DLD1 (cell line): Measurements from ENCODE around the gene EZH1.

Source experiments
- in situ Hi-C: cut with HindIII; loops from 2 replicates; pipeline ENCODE4 v1.10.0; 2017; ENCODE audit warnings: low sequenced_read_pairs

Gene EZH1

GRCh38 chr17:42685831-42686230 lies 59.0 kb downstream of the EZH1 start:
- in situ Hi-C loops: no loop called here

DNA sequence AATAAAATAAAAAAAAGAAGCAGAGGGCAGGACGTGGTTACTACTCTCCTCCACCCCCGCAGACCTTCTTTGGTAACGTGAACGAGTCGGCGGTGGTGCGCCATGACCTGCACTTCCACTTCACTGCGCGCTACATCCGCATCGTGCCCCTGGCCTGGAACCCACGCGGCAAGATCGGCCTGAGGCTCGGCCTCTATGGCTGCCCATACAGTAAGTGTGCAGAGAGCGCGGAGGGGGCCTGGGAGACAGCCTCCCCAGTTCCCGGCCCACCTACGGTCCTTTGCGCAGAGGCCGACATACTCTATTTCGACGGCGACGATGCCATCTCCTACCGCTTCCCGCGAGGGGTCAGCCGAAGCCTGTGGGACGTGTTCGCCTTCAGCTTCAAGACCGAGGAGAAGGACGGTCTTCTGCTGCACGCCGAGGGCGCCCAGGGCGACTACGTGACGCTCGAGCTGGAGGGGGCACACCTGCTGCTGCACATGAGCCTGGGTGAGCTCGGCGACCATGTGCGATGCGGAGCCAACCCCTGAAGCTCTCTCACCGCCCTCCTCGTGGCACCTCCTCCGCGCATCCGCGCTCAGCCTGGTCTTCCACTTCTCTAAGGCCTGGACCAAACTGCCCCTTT lies 59.8 kb downstream of the EZH1 start:
- in situ Hi-C loops: no loop called here

DNA sequence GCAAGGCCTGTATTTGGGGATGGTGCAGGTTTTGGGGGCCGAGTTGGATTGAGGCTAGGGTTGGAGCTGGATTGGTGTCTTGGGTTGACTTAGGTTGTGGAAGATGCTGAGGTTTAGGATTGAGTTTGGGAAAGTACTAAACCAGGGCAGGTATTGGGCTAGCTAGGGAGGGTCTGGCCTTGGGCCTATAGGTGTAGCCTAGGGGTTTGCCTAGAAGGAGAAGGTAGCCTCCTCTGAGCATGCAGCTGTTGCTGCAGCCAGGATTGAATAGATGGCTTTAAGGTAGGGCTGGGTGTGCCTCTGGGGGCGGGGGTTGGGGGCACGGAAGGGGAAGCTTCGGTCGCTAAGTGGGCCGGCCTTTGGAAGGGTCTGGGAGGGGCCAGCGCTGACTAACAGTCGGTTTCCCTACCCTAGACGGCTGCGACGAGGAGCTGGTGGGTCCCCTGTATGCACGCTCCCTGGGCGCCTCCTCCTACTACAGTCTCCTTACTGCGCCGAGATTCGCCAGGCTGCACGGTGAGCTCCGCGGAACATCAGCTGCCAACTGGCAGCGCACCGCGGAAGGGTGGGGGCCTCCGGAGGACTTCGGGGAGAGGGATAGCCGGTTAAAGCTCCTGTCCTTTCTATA lies 61.3 kb downstream of the EZH1 start:
- in situ Hi-C loops: no loop called here

GRCh38 chr17:42682722-42683403 lies 62.0 kb downstream of the EZH1 start:
- in situ Hi-C loops: no loop called here

DNA sequence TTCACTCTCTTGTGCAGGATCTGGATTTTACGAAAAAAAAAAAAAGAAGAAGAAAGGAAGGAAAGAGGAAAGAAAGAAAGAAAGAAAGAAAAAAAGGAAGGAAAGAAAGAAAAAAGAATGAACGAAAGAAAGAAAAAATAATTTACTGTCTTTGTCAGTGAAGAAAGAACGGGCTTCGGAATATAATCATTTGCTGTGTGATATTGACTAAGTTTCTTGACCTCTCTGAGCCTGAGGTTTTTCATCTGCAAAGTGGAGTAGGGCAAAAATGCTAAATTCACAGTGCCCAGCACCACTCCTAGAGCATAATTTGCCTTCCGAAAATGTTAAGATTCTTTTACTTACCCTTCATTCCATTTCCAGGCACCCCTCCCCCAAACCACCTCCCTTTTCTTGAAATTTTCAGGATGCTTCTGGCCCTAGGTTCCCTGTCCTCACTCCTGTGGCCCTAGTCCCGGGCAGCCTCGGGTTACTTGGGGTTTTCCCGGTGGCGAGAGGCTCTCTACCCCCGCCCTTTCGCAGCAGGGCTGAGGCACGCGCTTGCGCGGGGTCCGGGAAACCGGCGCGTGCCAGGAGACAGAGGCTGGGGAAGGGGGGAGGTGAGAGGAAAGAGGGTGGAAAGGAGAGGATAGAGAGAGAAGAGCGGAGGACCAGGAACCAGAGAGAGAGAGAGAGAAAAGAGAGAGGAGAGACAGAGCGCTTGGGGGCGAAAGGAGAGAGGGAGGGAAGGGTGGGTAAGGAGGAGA lies 62.7 kb downstream of the EZH1 start, which contains the start of gene CNTNAP1:
Gene CNTNAP1, plus strand, starts transcription at position 556 of the 746 bp plus-strand sequence. CDS start 299 bp downstream, outside the sequence.
- in situ Hi-C loops: no loop called here

GRCh38 chr17:42680331-42680808 lies 64.5 kb downstream of the EZH1 start:
- in situ Hi-C loops: no loop called here

- in situ Hi-C loops: no loop called here
These were observed 65.1 kb downstream of the EZH1 start for GRCh38 chr17:42679492-42680330.

DNA sequence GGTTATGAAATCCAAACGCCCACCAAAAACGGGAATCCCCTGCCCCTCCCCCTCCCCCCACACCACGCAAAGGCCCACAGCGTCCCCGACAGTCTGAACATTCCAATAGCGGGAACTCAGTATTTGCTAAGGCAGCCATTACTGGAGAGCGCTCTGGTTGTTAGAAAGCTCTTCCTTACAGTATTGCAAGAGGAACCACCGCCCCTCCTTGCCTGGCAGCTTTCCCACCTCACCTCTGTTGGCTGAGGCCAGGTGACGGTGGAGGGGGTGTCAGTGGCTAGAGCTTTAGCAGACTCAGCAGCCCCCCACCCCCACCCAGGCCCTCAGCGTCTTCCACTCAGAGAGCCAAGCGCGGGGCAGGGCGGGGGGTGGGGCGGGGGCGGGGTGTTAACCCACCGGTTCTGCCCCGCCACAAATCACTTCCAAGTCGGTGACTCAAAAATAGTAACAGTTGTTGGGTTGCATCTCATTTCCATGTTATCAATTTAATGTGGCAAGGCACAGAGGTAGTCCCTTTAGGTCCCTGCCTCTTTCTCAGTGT lies 65.8 kb downstream of the EZH1 start:
- in situ Hi-C loops: no loop called here

DNA sequence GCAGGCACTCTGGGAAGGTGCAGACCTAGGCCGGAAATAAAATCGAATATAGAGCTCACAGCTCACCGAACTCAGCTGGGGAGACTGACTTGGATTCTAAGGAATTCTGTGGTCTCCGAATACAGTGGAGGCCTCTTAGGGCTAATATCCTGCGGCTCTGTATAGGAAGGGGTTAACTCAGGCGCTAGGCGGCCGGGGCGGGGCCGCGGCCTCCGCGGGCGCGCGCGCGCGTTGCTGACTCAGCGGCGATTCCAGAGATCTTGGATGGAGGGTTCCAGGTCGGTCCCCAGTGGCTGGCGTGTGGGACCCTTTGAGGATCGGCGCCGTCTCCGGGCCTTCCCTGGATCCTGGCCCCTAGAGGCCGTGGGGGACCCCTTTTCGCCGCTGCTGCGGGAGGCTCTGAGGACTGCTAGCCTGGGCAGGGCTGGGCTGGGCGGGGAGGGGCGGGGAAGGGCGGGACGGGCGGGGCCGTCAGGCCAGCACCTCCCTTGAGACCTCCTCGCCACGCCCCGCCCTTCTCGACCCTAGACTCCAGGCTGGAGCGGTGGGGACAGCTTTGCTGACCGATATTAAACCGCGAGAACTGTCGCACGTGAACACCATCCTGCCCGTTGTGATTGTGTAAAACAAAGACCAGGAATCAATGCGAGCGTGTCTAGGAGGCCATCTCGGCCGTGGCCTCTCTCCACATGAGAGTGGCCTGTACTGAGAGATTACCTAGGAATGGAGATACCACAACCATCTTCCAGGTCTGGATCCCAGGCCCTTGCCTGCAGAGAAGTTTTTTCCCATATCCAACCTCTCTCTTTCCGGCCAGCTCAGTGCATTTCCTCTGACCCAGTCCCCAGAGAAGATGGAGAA lies 66.7 kb downstream of the EZH1 start:
- in situ Hi-C loops: no loop called here

DNA sequence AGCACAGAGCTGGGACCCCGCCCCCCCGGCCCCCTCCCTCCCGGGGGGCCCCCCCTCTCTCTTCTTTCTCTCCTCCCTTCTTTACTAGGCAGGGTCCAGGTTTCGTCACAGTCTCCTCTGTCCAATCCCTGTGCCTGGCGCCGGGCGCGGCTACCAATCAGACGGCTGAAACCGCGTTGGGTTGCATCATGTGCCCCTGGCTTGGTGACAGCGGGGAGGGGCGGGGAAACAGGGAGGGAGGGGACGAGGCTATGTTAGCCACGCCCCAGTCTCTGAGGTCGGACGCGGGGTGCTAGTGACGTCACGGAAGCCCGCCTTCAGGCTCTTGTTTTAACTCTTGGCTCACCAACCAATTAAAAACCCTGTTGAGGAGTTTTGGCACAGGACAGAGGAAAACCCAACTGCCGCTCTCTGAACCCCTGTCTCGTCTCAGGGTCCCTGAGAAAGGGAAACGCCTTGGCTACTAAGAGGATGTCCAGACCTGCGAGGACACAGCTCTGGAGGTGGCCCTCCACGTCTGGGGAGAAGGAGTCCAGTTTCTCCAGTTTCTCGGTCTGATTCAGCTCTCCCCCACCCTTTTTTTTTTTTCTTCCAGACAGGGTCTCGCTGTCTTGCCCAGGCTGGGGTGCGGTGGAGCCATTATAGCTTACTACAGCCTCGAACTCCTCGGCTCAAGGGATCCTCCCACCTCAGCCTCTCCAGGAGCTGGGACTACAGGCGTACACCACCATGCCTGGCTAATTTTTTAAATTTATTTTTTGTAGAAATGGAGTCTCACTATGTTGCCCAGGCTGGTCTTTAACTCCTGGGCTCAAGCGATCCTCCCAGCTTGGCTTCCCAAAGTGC lies 67.6 kb downstream of the EZH1 start:
- in situ Hi-C loops: no loop called here

GRCh38 chr17:42676424-42677011 lies 68.3 kb downstream of the EZH1 start, which contains the start of gene PLEKHH3:
Gene PLEKHH3 (minus strand): TSS chr17:42676994. CDS start chr17:42676563, 431 bp downstream.
- in situ Hi-C loops: no loop called here

GRCh38 chr17:42675965-42676423 lies 68.8 kb downstream of the EZH1 start:
- in situ Hi-C loops: no loop called here

DNA sequence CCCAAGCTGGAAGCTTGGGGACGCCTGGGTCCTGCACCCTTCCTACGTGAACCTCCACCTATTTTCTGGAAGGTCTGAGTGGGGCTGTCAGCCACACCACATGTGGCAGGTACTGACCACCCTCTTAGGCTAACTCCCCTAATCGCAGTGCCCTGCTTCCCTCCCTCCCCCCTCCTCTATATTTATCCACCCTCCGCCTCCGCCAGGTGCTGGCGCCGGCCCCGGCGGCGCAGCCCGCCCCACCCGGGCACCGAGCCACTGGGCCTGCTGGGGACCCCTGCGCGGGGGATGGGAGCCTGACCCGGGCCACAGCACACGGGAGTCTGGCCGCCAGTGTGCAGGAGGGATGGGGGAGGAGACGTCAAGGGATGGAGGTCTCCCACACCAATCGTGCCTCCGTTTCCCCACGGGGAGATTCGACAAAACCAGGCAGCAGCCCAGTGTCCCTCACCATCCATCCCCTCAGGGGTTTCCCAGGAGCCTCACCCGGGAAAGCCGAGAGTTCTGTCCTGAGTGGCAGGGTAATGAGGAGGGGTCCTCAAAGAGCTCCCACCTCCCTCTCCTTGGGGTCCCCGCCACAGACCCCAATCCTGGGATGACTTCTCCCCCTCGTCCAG lies 69.4 kb downstream of the EZH1 start:
- in situ Hi-C loops: no loop called here

- in situ Hi-C loops: no loop called here
These were observed 70.0 kb downstream of the EZH1 start for GRCh38 chr17:42674755-42675347.

DNA sequence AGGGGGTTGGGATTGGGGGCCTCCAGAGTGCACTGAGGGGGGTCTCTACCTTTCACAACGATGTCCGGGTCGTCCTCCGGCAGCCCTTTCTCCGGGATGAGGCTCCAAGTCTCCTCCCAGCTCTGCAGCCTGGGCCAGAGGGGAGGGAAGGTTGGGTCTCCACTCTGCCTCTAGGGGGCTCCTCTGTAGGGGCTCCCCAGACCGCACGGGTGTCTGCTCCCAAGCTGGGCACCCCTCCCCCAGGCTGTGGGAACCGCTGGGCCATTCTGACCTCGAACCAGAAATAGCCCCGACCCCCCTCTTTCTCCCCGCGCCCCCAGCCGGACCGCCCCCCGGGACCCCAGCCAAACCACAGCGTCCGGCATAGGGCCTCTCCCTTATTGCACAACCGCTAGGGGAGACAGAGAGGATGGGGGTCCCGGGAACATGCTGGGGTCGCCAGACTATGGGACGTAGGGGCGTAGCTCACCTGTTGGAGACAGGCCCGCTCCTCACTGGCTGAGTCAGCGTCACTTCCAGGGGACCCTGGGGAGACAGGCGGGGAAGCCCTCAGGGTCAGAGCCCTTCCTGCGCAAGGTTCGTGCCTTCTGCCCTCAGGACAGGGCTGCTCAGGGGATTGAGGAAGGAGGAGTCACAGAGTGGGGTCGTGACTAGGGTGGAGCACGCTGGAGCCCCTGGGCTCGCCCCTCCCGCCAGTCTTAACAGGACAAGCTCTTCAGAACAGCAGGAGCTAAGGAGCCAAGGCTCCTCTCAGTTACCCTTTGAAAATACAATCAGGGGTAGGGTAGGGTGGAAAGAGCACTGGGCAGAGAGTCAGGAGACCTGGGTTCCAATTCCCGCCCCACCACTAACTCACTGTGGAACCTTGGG lies 70.7 kb downstream of the EZH1 start:
- in situ Hi-C loops: no loop called here
